GM19193 (cell line): Measurements from ENCODE around the gene PPA2.

Source experiments
- POLR2A ChIP-seq: IDR thresholded peaks from 4 replicates; pipeline ENCODE4 v1.6.1; 2011; ENCODE audit not compliant: insufficient read depth, insufficient read length; ENCODE audit errors: extremely low read depth

The PPA2 gene

GRCh38 chr4:105426187-105426897, 47.5 kb downstream of the PPA2 start:
- no peak for TF ChIP-seq POLR2A

GRCh38 chr4:105422207-105422920, 51.5 kb downstream of the PPA2 start:
- TF ChIP-seq POLR2A = no peak

GRCh38 chr4:105417624-105418023, 56.2 kb downstream of the PPA2 start:
- no peak for TF ChIP-seq POLR2A

- no peak for TF ChIP-seq POLR2A
Observed at GRCh38 chr4:105415281-105415744, 58.5 kb downstream of the PPA2 start.

- TF ChIP-seq POLR2A = no peak
Observed at GRCh38 chr4:105414316-105414715, 59.5 kb downstream of the PPA2 start.

- no peak for TF ChIP-seq POLR2A
Observed at GRCh38 chr4:105400901-105401677, 72.8 kb downstream of the PPA2 start.

- TF ChIP-seq POLR2A = no peak
Observed at GRCh38 chr4:105399532-105400161, 74.2 kb downstream of the PPA2 start.

GRCh38 chr4:105392858-105393257, 81.0 kb downstream of the PPA2 start:
- TF ChIP-seq POLR2A = no peak

- TF ChIP-seq POLR2A = no peak
Observed at GRCh38 chr4:105389167-105389566, 84.7 kb downstream of the PPA2 start.

GRCh38 chr4:105387466-105387865, 86.4 kb downstream of the PPA2 start:
- TF ChIP-seq POLR2A = no peak

GRCh38 chr4:105386012-105386411, 87.8 kb downstream of the PPA2 start:
- TF ChIP-seq POLR2A = no peak

- TF ChIP-seq POLR2A = no peak
Observed at GRCh38 chr4:105374071-105374470, 99.8 kb downstream of the PPA2 start.

GRCh38 chr4:105373324-105373723, 100.5 kb downstream of the PPA2 start:
- no peak for TF ChIP-seq POLR2A

- TF ChIP-seq POLR2A = no peak
Observed at GRCh38 chr4:105369988-105370387, 103.9 kb downstream of the PPA2 start.

GRCh38 chr4:105361053-105361452, 112.8 kb downstream of the PPA2 start:
- TF ChIP-seq POLR2A = no peak
